UCSD-AML1 (cell line): ENCODE data around the gene WDR75.
"Not testable (repeated sequence)": the region's sequence is repeated elsewhere in the genome, so short reads cannot be mapped to it uniquely, and the experiment has no call there.

Experiments
- DNase-seq: peaks from one replicate; lab custom pipeline; 2025; ENCODE audit not compliant: unreplicated experiment; lab: John Stamatoyannopoulos, UW

The WDR75 gene

GRCh38 chr2:189440947-189441708 is at the start of gene WDR75:
Gene WDR75 (plus strand): TSS chr2:189441474. CDS start chr2:189441493, 19 bp downstream.
- peak; percentile 89 for DNase-seq

- DNase-seq, result no peak
Observed at GRCh38 chr2:189393440-189394111, 47.7 kb upstream of the WDR75 start.

- DNase-seq, result no peak
Observed at GRCh38 chr2:189394525-189394924, 46.7 kb upstream of the WDR75 start.

- no peak for DNase-seq
Observed at GRCh38 chr2:189402932-189403331, 38.3 kb upstream of the WDR75 start.

- no peak for DNase-seq
Observed at GRCh38 chr2:189406586-189407233, 34.6 kb upstream of the WDR75 start.

GRCh38 chr2:189407281-189408209 is 33.7 kb upstream of the WDR75 start:
- no peak for DNase-seq

- DNase-seq, result no peak
Observed at GRCh38 chr2:189408294-189408693, 33.0 kb upstream of the WDR75 start.

GRCh38 chr2:189409131-189409530 is 32.1 kb upstream of the WDR75 start:
- no peak for DNase-seq

- no peak for DNase-seq
Observed at GRCh38 chr2:189409647-189410046, 31.6 kb upstream of the WDR75 start.

- no peak for DNase-seq
Observed at GRCh38 chr2:189411860-189412259, 29.4 kb upstream of the WDR75 start.

- DNase-seq, result no peak
Observed at GRCh38 chr2:189412330-189412953, 28.8 kb upstream of the WDR75 start.

- no peak for DNase-seq
Observed at GRCh38 chr2:189413249-189413648, 28.0 kb upstream of the WDR75 start.

- no peak for DNase-seq
Observed at GRCh38 chr2:189421644-189422043, 19.6 kb upstream of the WDR75 start.

GRCh38 chr2:189424961-189425360 is 16.3 kb upstream of the WDR75 start:
- DNase-seq, result no peak

- DNase-seq, result no peak
Observed at GRCh38 chr2:189425676-189426075, 15.6 kb upstream of the WDR75 start.

GRCh38 chr2:189426886-189427285 is 14.4 kb upstream of the WDR75 start:
- no peak for DNase-seq

- no peak for DNase-seq
Observed at GRCh38 chr2:189427872-189428271, 13.4 kb upstream of the WDR75 start.

- not testable (repeated sequence) for DNase-seq
Observed at GRCh38 chr2:189430448-189430847, 10.8 kb upstream of the WDR75 start.

- not testable (repeated sequence) for DNase-seq
Observed at GRCh38 chr2:189435803-189436202, 5.5 kb upstream of the WDR75 start.

- no peak for DNase-seq
Observed at GRCh38 chr2:189437926-189438325, 3.3 kb upstream of the WDR75 start.
